Measurements from ENCODE around the gene WDR17.

The WDR17 gene

GRCh38 chr4:176065435-176066291 lies at the start of gene WDR17:
Gene WDR17, plus strand, starts transcription at chr4:176065841. Its CDS starts 45,740 bp downstream, at chr4:176111581.
- Histone ChIP-seq H3K9me3 (ENCODE audit: low read length) (no peaks in the 10 kb centered on the region), H3K27me3 (ENCODE audit: insufficient read depth, low read length) (no peaks in the 10 kb centered on the region), H3K4me3 (ENCODE audit: low read length) (peak within 1 kb of the TSS; percentile 84), H3K4me1 (ENCODE audit: insufficient read depth, low read length) (peaks cover 13% of the 10 kb centered on the region), H2AFZ (ENCODE audit: low read depth, low read length) (peak within 1 kb of the TSS; percentile 83), H3K36me3 (ENCODE audit: insufficient read depth, low read length) (no peaks in the 10 kb centered on the region)

GRCh38 chr4:176016601-176017000 lies 49.0 kb upstream of the WDR17 start:
- H3K36me3 ChIP-seq (ENCODE audit: insufficient read depth, low read length), result no peaks in the 10 kb centered on the region
- H3K4me1 ChIP-seq (ENCODE audit: insufficient read depth, low read length), result no peaks in the 10 kb centered on the region
- no peaks in the 10 kb centered on the region for H3K27me3 ChIP-seq (ENCODE audit: insufficient read depth, low read length)
- no peaks in the 10 kb centered on the region for H3K9me3 ChIP-seq (ENCODE audit: low read length)
- H2AFZ ChIP-seq (ENCODE audit: low read depth, low read length), result no peak overlapping the region
- no peak overlapping the region for H3K4me3 ChIP-seq (ENCODE audit: low read length)

GRCh38 chr4:176020481-176021085 lies 45.1 kb upstream of the WDR17 start:
- Histone ChIP-seq H2AFZ (ENCODE audit: low read depth, low read length) (no peak overlapping the region), H3K27me3 (ENCODE audit: insufficient read depth, low read length) (no peaks in the 10 kb centered on the region), H3K4me1 (ENCODE audit: insufficient read depth, low read length) (no peaks in the 10 kb centered on the region), H3K36me3 (ENCODE audit: insufficient read depth, low read length) (no peaks in the 10 kb centered on the region), H3K4me3 (ENCODE audit: low read length) (no peak overlapping the region), H3K9me3 (ENCODE audit: low read length) (no peaks in the 10 kb centered on the region)

- Histone ChIP-seq H3K27me3 (ENCODE audit: insufficient read depth, low read length) (no peaks in the 10 kb centered on the region), H3K4me3 (ENCODE audit: low read length) (no peak overlapping the region), H3K9me3 (ENCODE audit: low read length) (no peaks in the 10 kb centered on the region), H3K36me3 (ENCODE audit: insufficient read depth, low read length) (no peaks in the 10 kb centered on the region), H3K4me1 (ENCODE audit: insufficient read depth, low read length) (no peaks in the 10 kb centered on the region), H2AFZ (ENCODE audit: low read depth, low read length) (no peak overlapping the region)
Measured at GRCh38 chr4:176030391-176030790, 35.2 kb upstream of the WDR17 start.

GRCh38 chr4:176031922-176032321 lies 33.7 kb upstream of the WDR17 start:
- Histone ChIP-seq H3K36me3 (ENCODE audit: insufficient read depth, low read length) (no peaks in the 10 kb centered on the region), H3K4me3 (ENCODE audit: low read length) (no peak overlapping the region), H3K9me3 (ENCODE audit: low read length) (no peaks in the 10 kb centered on the region), H2AFZ (ENCODE audit: low read depth, low read length) (no peak overlapping the region), H3K4me1 (ENCODE audit: insufficient read depth, low read length) (no peaks in the 10 kb centered on the region), H3K27me3 (ENCODE audit: insufficient read depth, low read length) (no peaks in the 10 kb centered on the region)

- H2AFZ ChIP-seq (ENCODE audit: low read depth, low read length), result no peak overlapping the region
- no peaks in the 10 kb centered on the region for H3K4me1 ChIP-seq (ENCODE audit: insufficient read depth, low read length)
- no peak overlapping the region for H3K4me3 ChIP-seq (ENCODE audit: low read length)
- H3K9me3 ChIP-seq (ENCODE audit: low read length), result no peaks in the 10 kb centered on the region
- no peaks in the 10 kb centered on the region for H3K27me3 ChIP-seq (ENCODE audit: insufficient read depth, low read length)
- H3K36me3 ChIP-seq (ENCODE audit: insufficient read depth, low read length), result no peaks in the 10 kb centered on the region
Measured at GRCh38 chr4:176032454-176032853, 33.2 kb upstream of the WDR17 start.

- Histone ChIP-seq H3K27me3 (ENCODE audit: insufficient read depth, low read length) (no peaks in the 10 kb centered on the region), H3K4me1 (ENCODE audit: insufficient read depth, low read length) (no peaks in the 10 kb centered on the region), H3K36me3 (ENCODE audit: insufficient read depth, low read length) (no peaks in the 10 kb centered on the region), H3K4me3 (ENCODE audit: low read length) (no peak overlapping the region), H3K9me3 (ENCODE audit: low read length) (peaks cover 2% of the 10 kb centered on the region), H2AFZ (ENCODE audit: low read depth, low read length) (peak overlapping the region; percentile 77)
Measured at GRCh38 chr4:176034499-176034898, 31.1 kb upstream of the WDR17 start.

GRCh38 chr4:176034936-176035335 lies 30.7 kb upstream of the WDR17 start:
- no peak overlapping the region for H3K4me3 ChIP-seq (ENCODE audit: low read length)
- H3K36me3 ChIP-seq (ENCODE audit: insufficient read depth, low read length), result no peaks in the 10 kb centered on the region
- H3K9me3 ChIP-seq (ENCODE audit: low read length), result peaks cover 3% of the 10 kb centered on the region
- no peaks in the 10 kb centered on the region for H3K4me1 ChIP-seq (ENCODE audit: insufficient read depth, low read length)
- peak overlapping the region; percentile 77 for H2AFZ ChIP-seq (ENCODE audit: low read depth, low read length)
- H3K27me3 ChIP-seq (ENCODE audit: insufficient read depth, low read length), result no peaks in the 10 kb centered on the region

GRCh38 chr4:176036585-176037205 lies 28.9 kb upstream of the WDR17 start:
- Histone ChIP-seq H3K27me3 (ENCODE audit: insufficient read depth, low read length) (no peaks in the 10 kb centered on the region), H3K9me3 (ENCODE audit: low read length) (peaks cover 3% of the 10 kb centered on the region), H3K4me3 (ENCODE audit: low read length) (no peak overlapping the region), H3K4me1 (ENCODE audit: insufficient read depth, low read length) (no peaks in the 10 kb centered on the region), H2AFZ (ENCODE audit: low read depth, low read length) (no peak overlapping the region), H3K36me3 (ENCODE audit: insufficient read depth, low read length) (no peaks in the 10 kb centered on the region)

- no peaks in the 10 kb centered on the region for H3K36me3 ChIP-seq (ENCODE audit: insufficient read depth, low read length)
- no peaks in the 10 kb centered on the region for H3K4me1 ChIP-seq (ENCODE audit: insufficient read depth, low read length)
- H3K27me3 ChIP-seq (ENCODE audit: insufficient read depth, low read length), result no peaks in the 10 kb centered on the region
- H3K4me3 ChIP-seq (ENCODE audit: low read length), result no peak overlapping the region
- H2AFZ ChIP-seq (ENCODE audit: low read depth, low read length), result no peak overlapping the region
- peaks cover 3% of the 10 kb centered on the region for H3K9me3 ChIP-seq (ENCODE audit: low read length)
Measured at GRCh38 chr4:176038789-176039188, 26.9 kb upstream of the WDR17 start.

GRCh38 chr4:176042195-176042594 lies 23.4 kb upstream of the WDR17 start:
- Histone ChIP-seq H3K36me3 (ENCODE audit: insufficient read depth, low read length) (no peaks in the 10 kb centered on the region), H3K4me1 (ENCODE audit: insufficient read depth, low read length) (peaks cover 2% of the 10 kb centered on the region), H3K9me3 (ENCODE audit: low read length) (peaks cover 3% of the 10 kb centered on the region), H3K4me3 (ENCODE audit: low read length) (no peak overlapping the region), H2AFZ (ENCODE audit: low read depth, low read length) (no peak overlapping the region), H3K27me3 (ENCODE audit: insufficient read depth, low read length) (no peaks in the 10 kb centered on the region)

GRCh38 chr4:176043838-176044588 lies 21.6 kb upstream of the WDR17 start:
- no peaks in the 10 kb centered on the region for H3K27me3 ChIP-seq (ENCODE audit: insufficient read depth, low read length)
- peaks cover 3% of the 10 kb centered on the region for H3K9me3 ChIP-seq (ENCODE audit: low read length)
- no peaks in the 10 kb centered on the region for H3K36me3 ChIP-seq (ENCODE audit: insufficient read depth, low read length)
- H3K4me3 ChIP-seq (ENCODE audit: low read length), result no peak overlapping the region
- H2AFZ ChIP-seq (ENCODE audit: low read depth, low read length), result no peak overlapping the region
- peaks cover 2% of the 10 kb centered on the region for H3K4me1 ChIP-seq (ENCODE audit: insufficient read depth, low read length)

GRCh38 chr4:176044589-176044951 lies 21.1 kb upstream of the WDR17 start:
- peaks cover 2% of the 10 kb centered on the region for H3K4me1 ChIP-seq (ENCODE audit: insufficient read depth, low read length)
- no peaks in the 10 kb centered on the region for H3K36me3 ChIP-seq (ENCODE audit: insufficient read depth, low read length)
- no peak overlapping the region for H3K4me3 ChIP-seq (ENCODE audit: low read length)
- H3K9me3 ChIP-seq (ENCODE audit: low read length), result peaks cover under 1% of the 10 kb centered on the region
- H2AFZ ChIP-seq (ENCODE audit: low read depth, low read length), result no peak overlapping the region
- no peaks in the 10 kb centered on the region for H3K27me3 ChIP-seq (ENCODE audit: insufficient read depth, low read length)

Measured in neuron (in vitro differentiated cells).